ENCODE data around the gene DAAM2.

The DAAM2 gene

GRCh38 chr6:39892490-39893129 is 100.4 kb downstream of the DAAM2 start:
- Histone ChIP-seq H3K9ac (ENCODE audit: low read length) (no peak overlapping the region), H3K27me3 (ENCODE audit: control insufficient read depth in 1 of 2, insufficient read depth in 2 of 2, low read length in 2 of 2) (no peaks in the 10 kb centered on the region), H3K4me1 (ENCODE audit: insufficient read depth, low read length) (peaks cover 5% of the 10 kb centered on the region), H3K36me3 (ENCODE audit: insufficient read depth, low read length) (peaks cover 23% of the 10 kb centered on the region), H3K27ac (ENCODE audit: low read depth, low read length) (no peak overlapping the region), H3K4me3 (ENCODE audit: low read depth in 1 of 2, low read length in 2 of 2) (no peak overlapping the region), H3K9me3 (ENCODE audit: low read length) (no peaks in the 10 kb centered on the region)

- Histone ChIP-seq H3K36me3 (ENCODE audit: insufficient read depth, low read length) (peaks cover 28% of the 10 kb centered on the region), H3K9me3 (ENCODE audit: low read length) (no peaks in the 10 kb centered on the region), H3K9ac (ENCODE audit: low read length) (no peak overlapping the region), H3K4me3 (ENCODE audit: low read depth in 1 of 2, low read length in 2 of 2) (no peak overlapping the region), H3K27me3 (ENCODE audit: control insufficient read depth in 1 of 2, insufficient read depth in 2 of 2, low read length in 2 of 2) (no peaks in the 10 kb centered on the region), H3K27ac (ENCODE audit: low read depth, low read length) (no peak overlapping the region), H3K4me1 (ENCODE audit: insufficient read depth, low read length) (no peaks in the 10 kb centered on the region)
Observed at GRCh38 chr6:39893286-39893685, 101.1 kb downstream of the DAAM2 start.

GRCh38 chr6:39896701-39897100 is 104.5 kb downstream of the DAAM2 start:
- Histone ChIP-seq H3K36me3 (ENCODE audit: insufficient read depth, low read length) (peaks cover 46% of the 10 kb centered on the region), H3K9ac (ENCODE audit: low read length) (no peak overlapping the region), H3K4me1 (ENCODE audit: insufficient read depth, low read length) (no peaks in the 10 kb centered on the region), H3K9me3 (ENCODE audit: low read length) (no peaks in the 10 kb centered on the region), H3K27ac (ENCODE audit: low read depth, low read length) (no peak overlapping the region), H3K27me3 (ENCODE audit: control insufficient read depth in 1 of 2, insufficient read depth in 2 of 2, low read length in 2 of 2) (no peaks in the 10 kb centered on the region), H3K4me3 (ENCODE audit: low read depth in 1 of 2, low read length in 2 of 2) (no peak overlapping the region)

GRCh38 chr6:39897698-39898097 is 105.5 kb downstream of the DAAM2 start:
- H3K27ac ChIP-seq (ENCODE audit: low read depth, low read length), result no peak overlapping the region

GRCh38 chr6:39898625-39899024 is 106.4 kb downstream of the DAAM2 start:
- no peaks in the 10 kb centered on the region for H3K27me3 ChIP-seq (ENCODE audit: control insufficient read depth in 1 of 2, insufficient read depth in 2 of 2, low read length in 2 of 2)
- H3K4me1 ChIP-seq (ENCODE audit: insufficient read depth, low read length), result no peaks in the 10 kb centered on the region
- H3K27ac ChIP-seq (ENCODE audit: low read depth, low read length), result no peak overlapping the region
- H3K9me3 ChIP-seq (ENCODE audit: low read length), result no peaks in the 10 kb centered on the region
- no peak overlapping the region for H3K4me3 ChIP-seq (ENCODE audit: low read depth in 1 of 2, low read length in 2 of 2)
- no peak overlapping the region for H3K9ac ChIP-seq (ENCODE audit: low read length)
- peaks cover 45% of the 10 kb centered on the region for H3K36me3 ChIP-seq (ENCODE audit: insufficient read depth, low read length)

More at GRCh38 chr6:39897698-39898097, 105.5 kb downstream of the DAAM2 start:
- peaks cover 40% of the 10 kb centered on the region for H3K36me3 ChIP-seq (ENCODE audit: insufficient read depth, low read length)
- no peak overlapping the region for H3K9ac ChIP-seq (ENCODE audit: low read length)
- no peaks in the 10 kb centered on the region for H3K27me3 ChIP-seq (ENCODE audit: control insufficient read depth in 1 of 2, insufficient read depth in 2 of 2, low read length in 2 of 2)
- H3K9me3 ChIP-seq (ENCODE audit: low read length), result no peaks in the 10 kb centered on the region
- no peaks in the 10 kb centered on the region for H3K4me1 ChIP-seq (ENCODE audit: insufficient read depth, low read length)
- H3K4me3 ChIP-seq (ENCODE audit: low read depth in 1 of 2, low read length in 2 of 2), result no peak overlapping the region

- Histone ChIP-seq H3K9ac (ENCODE audit: low read length) (no peak overlapping the region), H3K36me3 (ENCODE audit: insufficient read depth, low read length) (peaks cover 45% of the 10 kb centered on the region), H3K4me3 (ENCODE audit: low read depth in 1 of 2, low read length in 2 of 2) (no peak overlapping the region), H3K4me1 (ENCODE audit: insufficient read depth, low read length) (no peaks in the 10 kb centered on the region), H3K9me3 (ENCODE audit: low read length) (no peaks in the 10 kb centered on the region), H3K27me3 (ENCODE audit: control insufficient read depth in 1 of 2, insufficient read depth in 2 of 2, low read length in 2 of 2) (no peaks in the 10 kb centered on the region), H3K27ac (ENCODE audit: low read depth, low read length) (no peak overlapping the region)
Observed at GRCh38 chr6:39899554-39900295, 107.5 kb downstream of the DAAM2 start.

DNA sequence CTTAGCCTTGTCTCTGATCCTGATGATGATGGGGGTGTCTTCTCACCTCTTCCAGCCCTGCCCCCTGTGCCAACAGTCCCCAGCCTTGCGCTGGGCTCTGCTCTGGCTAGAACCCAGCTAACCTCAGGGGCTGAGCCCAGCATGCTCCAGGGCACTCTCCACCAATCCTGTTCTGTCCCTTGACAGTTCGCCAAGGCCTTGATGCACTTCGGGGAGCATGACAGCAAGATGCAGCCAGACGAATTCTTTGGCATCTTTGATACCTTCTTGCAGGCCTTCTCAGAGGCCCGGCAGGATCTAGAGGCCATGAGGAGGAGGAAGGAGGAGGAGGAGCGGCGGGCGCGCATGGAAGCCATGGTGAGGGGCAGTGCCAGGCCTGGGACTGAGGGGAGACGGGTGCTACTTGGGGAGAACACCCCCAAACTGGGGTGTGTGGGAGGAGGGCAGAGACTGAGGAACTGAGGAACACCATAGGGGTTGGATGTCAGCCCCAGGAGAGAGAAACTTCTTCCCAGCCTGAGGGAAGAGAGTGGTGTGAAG is 109.0 kb downstream of the DAAM2 start:
- Histone ChIP-seq H3K4me3 (ENCODE audit: low read depth in 1 of 2, low read length in 2 of 2) (no peak overlapping the region), H3K9me3 (ENCODE audit: low read length) (no peaks in the 10 kb centered on the region), H3K36me3 (ENCODE audit: insufficient read depth, low read length) (peaks cover 45% of the 10 kb centered on the region), H3K9ac (ENCODE audit: low read length) (no peak overlapping the region), H3K27ac (ENCODE audit: low read depth, low read length) (no peak overlapping the region), H3K27me3 (ENCODE audit: control insufficient read depth in 1 of 2, insufficient read depth in 2 of 2, low read length in 2 of 2) (no peaks in the 10 kb centered on the region), H3K4me1 (ENCODE audit: insufficient read depth, low read length) (no peaks in the 10 kb centered on the region)

- no peak overlapping the region for H3K9ac ChIP-seq (ENCODE audit: low read length)
Observed at GRCh38 chr6:39901670-39902069, 109.5 kb downstream of the DAAM2 start.

GRCh38 chr6:39902136-39902535 is 110.0 kb downstream of the DAAM2 start:
- H3K27ac ChIP-seq (ENCODE audit: low read depth, low read length), result no peak overlapping the region

More at GRCh38 chr6:39901670-39902069, 109.5 kb downstream of the DAAM2 start:
- Histone ChIP-seq H3K27me3 (ENCODE audit: control insufficient read depth in 1 of 2, insufficient read depth in 2 of 2, low read length in 2 of 2) (no peaks in the 10 kb centered on the region), H3K4me3 (ENCODE audit: low read depth in 1 of 2, low read length in 2 of 2) (no peak overlapping the region), H3K9me3 (ENCODE audit: low read length) (no peaks in the 10 kb centered on the region), H3K4me1 (ENCODE audit: insufficient read depth, low read length) (no peaks in the 10 kb centered on the region), H3K27ac (ENCODE audit: low read depth, low read length) (no peak overlapping the region), H3K36me3 (ENCODE audit: insufficient read depth, low read length) (peaks cover 43% of the 10 kb centered on the region)

DNA sequence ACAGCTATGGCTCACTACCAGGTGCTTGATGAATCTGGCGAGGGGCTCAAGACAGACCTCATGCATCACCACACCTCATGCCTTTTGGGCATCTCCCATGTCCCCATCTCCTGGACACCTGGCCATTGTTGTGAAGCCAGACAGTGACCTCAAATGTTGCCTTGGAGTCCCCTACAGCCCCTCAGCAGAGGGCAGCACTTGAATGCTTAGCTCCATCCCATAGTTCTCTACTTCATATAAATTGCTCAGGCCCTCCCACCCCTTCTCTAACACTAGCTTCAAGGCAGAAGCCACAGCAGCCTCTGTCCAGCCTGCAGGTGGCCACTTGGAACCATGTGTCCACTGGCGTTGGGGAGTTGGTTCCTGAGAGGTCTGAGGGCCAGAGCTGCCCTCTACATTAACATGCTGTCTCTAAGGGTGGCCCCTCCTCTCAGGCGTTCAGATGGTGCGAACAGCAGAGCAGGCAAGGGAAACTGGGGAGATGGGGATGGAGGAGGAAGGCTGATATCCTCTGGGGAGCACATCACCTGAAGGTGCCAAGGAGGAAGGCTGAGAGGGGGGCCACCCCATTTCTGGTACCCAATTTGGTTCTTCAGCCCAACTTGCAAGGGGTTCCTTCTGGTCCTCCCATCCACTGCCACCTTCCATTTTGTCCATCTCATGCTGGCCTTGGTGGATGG is 110.8 kb downstream of the DAAM2 start:
- no peaks in the 10 kb centered on the region for H3K27me3 ChIP-seq (ENCODE audit: control insufficient read depth in 1 of 2, insufficient read depth in 2 of 2, low read length in 2 of 2)
- no peak overlapping the region for H3K9ac ChIP-seq (ENCODE audit: low read length)
- no peak overlapping the region for H3K27ac ChIP-seq (ENCODE audit: low read depth, low read length)
- H3K36me3 ChIP-seq (ENCODE audit: insufficient read depth, low read length), result peaks cover 31% of the 10 kb centered on the region
- H3K4me3 ChIP-seq (ENCODE audit: low read depth in 1 of 2, low read length in 2 of 2), result no peak overlapping the region
- H3K9me3 ChIP-seq (ENCODE audit: low read length), result no peaks in the 10 kb centered on the region
- no peaks in the 10 kb centered on the region for H3K4me1 ChIP-seq (ENCODE audit: insufficient read depth, low read length)

More at GRCh38 chr6:39902136-39902535, 110.0 kb downstream of the DAAM2 start:
- no peak overlapping the region for H3K4me3 ChIP-seq (ENCODE audit: low read depth in 1 of 2, low read length in 2 of 2)
- H3K27me3 ChIP-seq (ENCODE audit: control insufficient read depth in 1 of 2, insufficient read depth in 2 of 2, low read length in 2 of 2), result no peaks in the 10 kb centered on the region
- no peak overlapping the region for H3K9ac ChIP-seq (ENCODE audit: low read length)
- H3K4me1 ChIP-seq (ENCODE audit: insufficient read depth, low read length), result no peaks in the 10 kb centered on the region
- H3K36me3 ChIP-seq (ENCODE audit: insufficient read depth, low read length), result peaks cover 39% of the 10 kb centered on the region
- no peaks in the 10 kb centered on the region for H3K9me3 ChIP-seq (ENCODE audit: low read length)

DNA sequence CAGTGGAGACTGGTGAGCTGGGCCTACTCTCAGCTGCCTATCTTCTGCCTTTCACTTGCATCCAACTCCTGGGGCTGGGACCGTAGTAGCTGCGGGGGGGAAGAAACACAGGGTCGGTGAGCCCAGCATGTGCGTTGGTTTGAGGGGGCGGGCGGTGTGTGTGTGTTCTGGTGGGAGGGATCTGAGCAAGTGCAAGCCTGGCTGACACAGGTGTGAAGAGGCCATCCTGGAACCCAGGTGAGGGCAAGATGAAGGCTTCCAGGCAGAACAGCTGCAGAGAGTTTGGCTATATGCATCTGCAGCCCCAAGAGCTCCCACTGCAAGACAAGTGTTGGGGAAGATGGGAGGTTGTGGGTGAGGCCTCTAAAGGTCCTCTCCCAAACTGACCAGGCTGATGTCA is 111.5 kb downstream of the DAAM2 start:
- Histone ChIP-seq H3K27me3 (ENCODE audit: control insufficient read depth in 1 of 2, insufficient read depth in 2 of 2, low read length in 2 of 2) (no peaks in the 10 kb centered on the region), H3K36me3 (ENCODE audit: insufficient read depth, low read length) (peaks cover 29% of the 10 kb centered on the region), H3K27ac (ENCODE audit: low read depth, low read length) (no peak overlapping the region), H3K4me1 (ENCODE audit: insufficient read depth, low read length) (no peaks in the 10 kb centered on the region), H3K9ac (ENCODE audit: low read length) (no peak overlapping the region), H3K9me3 (ENCODE audit: low read length) (no peaks in the 10 kb centered on the region), H3K4me3 (ENCODE audit: low read depth in 1 of 2, low read length in 2 of 2) (no peak overlapping the region)

Measured in muscle layer of colon (tissue), 2 donors.